Left ventricle myocardium superior (tissue), 1 donor: Measurements from ENCODE around the gene SPAAR. TPM values are rescaled to one million over a fixed set of nuclear protein-coding genes. Genes with fewer than 3 reads are reported as not detected.
"Not testable (repeated sequence)": the region's sequence is repeated elsewhere in the genome, so short reads cannot be mapped to it uniquely, and the experiment has no call there.

Experiments used
- ATAC-seq: fragments of 200-7000 bp; cut with Tn5 transposase; one replicate; pipeline ENCODE4 v1.9.1; 2020; ENCODE audit warnings: mild to moderate bottlenecking, moderate library complexity
- DNase-seq: peaks from one replicate; pipeline ENCODE4 v3.0.0-alpha.2; 2020
- intact Hi-C: fragments of 100-400 bp; cut with micrococcal nuclease; formaldehyde crosslinking; loops from one replicate; pipeline ENCODE4 v1.11.0; 2022
- total RNA-seq: library from RNA; stranded (reverse); fragmentation: NEBNext Ultra II Directional; extraction: Animal tissue kit (Norgen Biotek cat#: 25700); gene quantifications from one replicate; pipeline ENCODE4 v1.2.1, GENCODE V29; 2021
- donor health status: DM: no; HTN: yes; CAD: no; lungs with severe emphysema.

Gene SPAAR
- total RNA-seq, 1 donor from 2014 or later, result 9.8 TPM

DNA sequence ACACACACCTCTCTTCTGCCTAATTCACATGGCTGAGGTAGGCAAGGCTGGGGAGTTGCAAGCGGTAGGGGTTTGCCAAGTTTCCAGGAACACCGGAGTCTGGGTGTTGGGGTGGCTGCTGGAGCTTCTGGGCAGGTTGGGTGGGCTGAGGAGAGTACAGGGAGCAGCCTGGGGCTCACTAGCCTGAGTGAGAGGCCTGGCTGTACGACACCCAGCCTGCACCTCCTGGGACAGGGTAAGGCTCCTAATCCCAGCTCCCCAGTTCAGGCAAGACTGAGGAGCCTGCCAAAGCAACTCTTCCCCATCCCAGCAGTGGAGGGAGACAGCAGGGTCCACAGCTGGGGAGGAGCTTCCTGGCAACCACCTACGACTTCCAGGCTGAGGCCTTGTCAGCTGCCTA lies 8.0 kb downstream of the SPAAR start:
- DNase-seq (no peak), ATAC-seq (no peak)
- intact Hi-C loops, result no loop called here

DNA sequence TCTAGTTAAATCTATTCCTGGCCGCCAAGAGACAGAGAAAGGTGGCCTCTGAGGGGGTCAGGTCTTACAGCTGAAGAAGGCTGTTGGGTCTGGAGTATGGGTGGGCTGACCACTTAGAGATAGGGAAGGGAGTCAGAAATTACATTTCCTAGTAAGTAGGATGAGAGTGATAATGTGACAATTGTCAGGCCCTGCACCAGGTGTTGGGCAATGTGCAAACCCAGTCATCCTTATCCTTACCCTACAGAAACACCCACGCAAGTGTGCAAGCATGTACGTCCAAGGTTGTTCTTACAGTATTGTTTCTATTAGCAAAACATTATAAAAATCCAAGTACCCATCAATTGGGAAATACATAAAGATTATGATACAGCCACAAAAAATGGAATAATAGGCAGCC lies 9.5 kb downstream of the SPAAR start:
- intact Hi-C loops, result no loop called here
- ATAC-seq, result no peak
- DNase-seq, result no peak

DNA sequence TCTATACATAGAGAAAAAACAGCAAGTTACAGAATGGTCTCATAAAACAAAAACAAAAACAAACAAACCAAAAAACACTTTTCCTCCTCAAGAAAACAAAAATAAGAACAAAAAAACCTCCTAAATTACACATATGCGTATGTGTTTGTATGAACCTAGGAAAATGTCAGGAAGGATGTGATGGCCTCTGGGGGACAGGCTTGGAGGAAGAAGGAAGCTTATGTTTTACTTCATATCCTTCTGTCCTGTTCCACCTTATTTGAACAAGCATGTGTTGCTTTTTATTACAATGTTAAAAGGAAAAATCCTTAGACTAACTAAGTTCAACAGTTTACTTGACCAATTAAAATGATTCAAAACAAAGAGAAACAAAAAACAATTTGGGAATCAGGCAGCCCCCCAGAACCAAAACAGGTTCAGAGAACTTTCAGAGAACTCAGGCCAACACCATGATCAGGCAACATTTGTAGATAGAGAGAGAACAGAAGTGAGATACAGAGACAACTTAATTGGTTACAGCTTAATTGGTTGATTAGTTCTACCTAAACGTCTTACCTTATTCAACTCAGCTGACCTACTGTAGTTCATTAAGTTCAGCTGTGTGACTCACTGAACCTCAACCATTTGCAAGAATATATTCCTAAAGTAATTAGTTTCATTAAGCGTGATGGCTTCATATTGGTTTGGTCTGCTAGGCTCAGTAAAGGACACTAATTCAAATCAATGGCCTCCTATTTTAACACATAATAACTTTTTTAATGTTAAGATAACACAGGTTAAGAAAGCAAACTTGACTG lies 10.1 kb downstream of the SPAAR start:
- intact Hi-C loops, result no loop called here
- ATAC-seq (no peak), DNase-seq (no peak)

DNA sequence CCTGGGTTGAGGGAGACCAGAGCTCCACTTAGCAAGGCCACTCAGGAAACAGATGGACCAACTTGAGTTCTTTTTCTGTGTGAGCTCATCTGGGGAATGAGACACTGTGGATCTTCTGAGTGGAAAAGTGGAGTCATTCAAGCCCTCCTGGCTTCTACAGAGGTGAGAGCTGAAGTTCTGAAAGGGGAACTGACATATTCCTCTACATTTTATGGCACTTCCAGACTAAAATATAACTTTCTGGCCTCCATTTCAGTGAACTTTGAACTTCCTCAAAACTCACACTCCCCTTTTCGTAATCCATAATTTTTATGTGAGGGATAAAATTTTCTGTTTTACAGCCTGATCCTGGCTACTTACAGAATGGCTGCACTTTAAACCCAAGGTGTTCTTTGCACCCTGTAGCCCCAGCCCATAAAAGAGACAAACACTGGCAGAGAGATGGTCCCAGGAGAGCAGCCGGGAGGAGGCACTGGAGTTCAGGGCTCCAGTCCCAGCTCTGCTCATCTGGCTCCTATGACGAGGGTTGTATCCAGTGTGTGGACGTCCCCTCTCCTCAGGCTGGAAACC lies 10.8 kb downstream of the SPAAR start:
- DNase-seq, result no peak
- peak; percentile 17 for ATAC-seq
- intact Hi-C loops, result no loop called here

DNA sequence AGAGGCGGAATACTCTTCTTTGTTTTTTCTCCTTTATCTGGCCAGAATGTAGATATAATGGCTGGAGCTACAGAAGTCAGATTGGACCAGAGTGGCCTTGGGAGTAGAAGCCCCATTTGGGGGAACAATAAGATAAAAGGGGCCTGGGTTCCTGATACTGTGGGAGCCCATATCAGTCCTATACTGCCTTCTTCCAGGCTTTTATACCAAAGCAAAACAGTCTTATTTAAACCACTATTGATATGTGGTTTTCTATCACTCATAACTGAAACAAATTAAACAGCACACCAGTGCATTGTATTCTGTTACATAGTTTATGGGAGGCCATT lies 14.3 kb downstream of the SPAAR start:
- intact Hi-C loops, result no loop called here
- DNase-seq (no peak), ATAC-seq (no peak)

DNA sequence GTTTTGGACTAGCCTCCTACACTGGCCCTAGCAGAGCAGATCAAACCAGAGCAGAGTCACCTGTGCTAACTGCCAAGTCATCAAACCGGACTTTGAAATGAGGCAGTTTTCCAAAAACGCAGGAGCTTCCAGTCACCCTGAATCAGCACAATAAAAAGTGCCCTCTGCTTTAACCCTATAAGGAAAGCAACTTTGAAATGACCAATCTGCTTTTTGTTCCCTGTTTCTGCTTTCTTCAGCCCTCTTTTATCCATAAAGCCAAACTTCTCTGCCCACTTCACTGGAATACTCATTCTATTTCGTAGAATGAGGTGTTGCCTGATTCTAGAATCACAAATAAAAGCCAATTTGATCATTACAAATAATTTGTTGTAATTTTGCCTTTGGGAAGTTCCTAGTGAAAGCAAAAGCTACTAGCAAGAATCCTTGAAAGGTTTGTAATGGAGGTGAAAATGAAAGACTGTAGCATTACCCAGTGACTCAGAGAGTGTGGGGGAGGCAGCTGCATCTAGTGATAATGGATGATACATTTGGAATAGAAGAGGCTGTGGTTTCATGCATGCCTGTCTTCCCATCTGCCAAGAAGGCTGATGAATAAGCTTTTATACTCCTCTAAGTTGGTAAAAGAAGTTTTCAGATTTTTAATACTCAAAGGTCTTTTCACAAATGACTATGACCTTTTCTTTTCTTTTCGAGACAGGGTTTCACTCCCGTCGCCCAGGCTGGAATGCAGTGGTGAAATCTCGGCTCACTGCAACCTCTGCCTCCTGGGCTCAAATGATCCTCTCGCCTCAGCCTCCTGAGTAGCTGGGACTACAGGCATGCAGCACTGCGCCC lies 14.9 kb downstream of the SPAAR start:
- DNase-seq, result no peak
- peak; percentile 66 for ATAC-seq
- intact Hi-C loops, result no loop called here

DNA sequence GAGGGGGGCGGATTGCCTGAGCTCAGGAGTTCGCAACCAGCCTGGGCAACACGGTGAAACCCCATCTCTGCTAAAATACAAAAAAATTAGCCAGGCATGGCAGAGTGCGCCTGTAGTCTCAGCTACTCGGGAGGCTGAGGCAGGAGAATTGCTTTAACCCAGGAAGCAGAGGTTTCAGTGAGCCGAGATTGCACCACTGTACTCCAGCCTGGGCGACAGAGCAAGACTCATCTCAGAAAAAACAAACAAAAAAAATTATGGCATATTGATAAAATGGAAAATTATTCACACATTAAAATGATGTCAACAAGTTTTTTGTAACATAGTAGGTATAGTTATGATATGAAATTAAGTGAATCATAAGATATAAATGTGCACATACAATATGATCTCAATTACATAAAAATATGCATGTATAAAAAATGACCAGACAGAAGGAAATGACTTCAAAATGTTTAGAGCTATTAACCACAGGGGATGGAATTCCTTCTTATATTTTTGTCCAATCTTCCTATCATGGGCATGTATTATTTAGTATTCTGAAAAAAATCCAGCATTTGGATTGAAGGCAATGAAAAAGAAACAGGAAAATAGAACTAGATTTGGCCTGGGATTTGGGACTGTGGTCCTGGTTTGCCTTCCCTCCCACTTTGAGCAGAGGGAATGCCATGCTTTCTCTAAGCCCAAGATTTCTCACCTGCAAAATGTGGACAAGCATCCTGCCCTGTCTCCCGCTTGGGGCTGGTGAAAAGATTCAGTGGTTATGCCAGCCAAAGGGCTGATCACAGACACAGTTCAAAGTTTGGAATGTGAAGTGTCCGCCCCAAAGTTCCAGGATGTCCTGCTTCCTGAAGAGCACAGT lies 19.5 kb downstream of the SPAAR start:
- ATAC-seq (peak; percentile 54), DNase-seq (no peak)
- intact Hi-C loops, result no loop called here

DNA sequence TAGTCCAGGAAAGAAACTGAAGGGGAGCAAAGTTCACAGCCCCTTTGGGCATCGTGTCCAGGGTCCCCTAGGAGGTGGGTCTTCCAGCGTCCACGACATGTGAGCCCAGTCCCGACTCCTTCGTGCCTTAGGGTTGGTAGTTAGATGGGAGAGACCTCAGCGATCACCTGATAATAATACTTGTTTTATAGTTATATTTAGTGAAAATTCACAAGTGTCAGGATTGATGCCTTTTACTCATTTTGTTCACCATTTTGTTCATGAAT lies 20.1 kb downstream of the SPAAR start:
- no peak for ATAC-seq
- intact Hi-C loops, result no loop called here
- DNase-seq, result no peak

DNA sequence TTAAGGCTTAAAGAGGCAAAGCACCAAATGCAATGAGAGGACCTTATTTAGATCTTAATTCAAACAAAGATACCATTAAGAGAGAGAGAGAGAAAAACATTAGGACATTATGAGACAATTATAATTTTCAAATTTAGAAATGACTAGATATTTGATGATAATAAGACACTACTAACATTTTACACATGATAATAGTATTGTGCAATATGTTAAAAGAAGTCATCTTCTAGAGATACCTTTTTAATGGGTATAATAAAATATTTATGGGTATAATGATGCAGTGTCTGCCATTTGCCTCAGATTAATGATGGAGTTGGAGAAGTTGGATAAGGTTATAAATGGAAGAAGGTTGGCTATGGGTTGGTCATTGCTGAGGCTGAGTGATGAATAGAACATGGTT lies 21.2 kb downstream of the SPAAR start:
- intact Hi-C loops, result no loop called here
- DNase-seq (no peak), ATAC-seq (no peak)

DNA sequence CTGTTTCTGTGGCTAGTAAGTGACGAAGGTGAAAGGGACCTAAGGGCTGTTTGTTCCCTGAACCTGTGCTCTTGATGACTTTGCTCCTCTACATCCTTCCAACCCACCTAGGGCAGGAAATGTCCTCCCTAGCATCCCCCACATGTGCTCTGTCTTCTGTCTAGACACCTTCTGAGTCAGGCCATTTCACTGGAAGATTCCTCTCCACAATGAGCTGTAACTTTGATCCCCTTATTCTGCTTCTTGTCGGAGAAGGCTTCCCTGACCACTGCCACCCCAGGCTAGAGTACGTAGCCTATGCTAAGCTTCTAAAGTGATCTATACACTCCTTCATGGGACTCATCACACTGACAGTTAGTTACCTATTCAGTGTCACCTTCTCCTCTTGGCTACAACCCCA lies 21.7 kb downstream of the SPAAR start:
- DNase-seq, result no peak
- intact Hi-C loops, result no loop called here
- ATAC-seq, result no peak

DNA sequence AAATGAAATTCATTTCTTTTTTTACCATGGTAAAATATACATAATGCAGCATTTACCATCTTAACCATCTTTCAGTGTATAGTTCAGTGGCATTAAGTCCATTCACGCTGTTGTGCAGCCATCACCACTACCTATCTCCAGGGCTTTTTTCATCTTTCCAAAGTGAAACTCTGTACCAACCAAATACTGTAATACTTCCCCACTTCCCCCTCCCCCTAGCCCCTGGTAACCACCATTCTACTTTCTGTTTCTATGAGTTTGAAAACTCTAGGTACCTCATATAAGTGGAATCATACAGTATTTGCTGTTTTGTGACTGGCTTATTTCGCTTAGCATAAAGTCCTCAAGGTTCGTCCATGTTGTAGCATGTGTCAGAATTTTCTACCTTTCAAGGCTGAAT lies 23.4 kb downstream of the SPAAR start:
- DNase-seq (no peak), ATAC-seq (no peak)
- intact Hi-C loops, result no loop called here

DNA sequence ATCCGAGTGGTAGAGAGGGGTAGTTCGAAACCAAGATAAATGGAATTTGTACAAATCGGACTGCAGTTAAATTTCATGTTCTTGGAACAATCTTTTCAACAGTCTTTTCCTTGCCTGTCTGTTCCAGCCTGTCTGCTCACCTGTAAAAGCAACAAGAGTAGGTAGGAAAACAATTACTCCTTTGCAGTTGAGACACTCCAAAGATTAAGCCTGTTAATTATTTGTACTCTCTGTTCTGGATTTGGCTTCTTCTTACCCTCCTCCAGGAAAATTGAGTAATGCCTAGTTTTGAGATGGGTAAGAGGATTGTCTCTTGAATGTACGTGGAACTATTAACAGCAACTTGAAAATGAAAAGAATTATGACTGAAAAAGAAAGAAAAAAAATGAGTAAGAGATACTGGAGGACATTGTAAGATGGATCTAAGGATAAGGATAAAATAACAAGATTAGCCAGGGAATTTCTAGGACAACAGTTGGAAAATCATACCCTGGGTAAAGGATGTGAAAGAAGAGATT lies 24.3 kb downstream of the SPAAR start:
- intact Hi-C loops, result no loop called here
- no peak for ATAC-seq
- DNase-seq, result no peak

DNA sequence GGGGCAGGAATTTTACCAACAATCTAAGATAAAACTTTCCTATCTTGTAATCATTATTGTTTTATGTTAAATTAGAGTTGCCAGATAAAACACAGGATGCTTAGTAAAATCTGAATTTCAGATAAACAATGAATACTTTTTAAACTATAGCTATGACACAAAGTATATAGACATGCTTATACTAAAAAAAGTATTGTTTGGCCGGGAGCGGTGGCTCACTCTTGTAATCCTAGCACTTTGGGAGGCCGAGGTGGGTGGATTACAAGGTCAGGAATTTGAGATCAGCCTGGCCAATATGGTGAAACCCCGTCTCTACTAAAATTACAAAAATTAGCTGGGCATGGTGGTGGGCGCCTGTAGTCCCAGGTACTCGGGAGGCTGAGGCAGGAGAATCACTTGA lies 24.8 kb downstream of the SPAAR start:
- intact Hi-C loops, ATAC-seq, DNase-seq: not testable (repeated sequence)

DNA sequence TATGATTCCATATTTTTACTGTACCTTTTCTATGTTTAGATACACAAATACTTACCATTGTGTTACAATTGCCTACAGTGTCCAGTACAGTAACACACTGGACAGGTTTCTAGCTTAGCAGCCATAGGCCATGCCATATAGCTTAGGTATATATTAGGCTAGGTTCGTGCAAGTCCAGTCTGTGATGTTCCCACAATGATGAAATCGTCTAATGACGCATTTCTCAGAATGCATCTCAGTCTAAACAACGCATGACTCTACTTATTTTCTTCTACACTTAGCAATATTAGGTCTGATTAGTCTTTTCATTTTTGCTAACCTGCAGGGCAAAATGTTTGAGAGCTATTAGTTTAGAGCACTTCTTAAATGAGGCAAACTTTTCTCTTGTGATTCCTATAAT lies 26.0 kb downstream of the SPAAR start:
- intact Hi-C loops, result no loop called here
- DNase-seq (no peak), ATAC-seq (no peak)

DNA sequence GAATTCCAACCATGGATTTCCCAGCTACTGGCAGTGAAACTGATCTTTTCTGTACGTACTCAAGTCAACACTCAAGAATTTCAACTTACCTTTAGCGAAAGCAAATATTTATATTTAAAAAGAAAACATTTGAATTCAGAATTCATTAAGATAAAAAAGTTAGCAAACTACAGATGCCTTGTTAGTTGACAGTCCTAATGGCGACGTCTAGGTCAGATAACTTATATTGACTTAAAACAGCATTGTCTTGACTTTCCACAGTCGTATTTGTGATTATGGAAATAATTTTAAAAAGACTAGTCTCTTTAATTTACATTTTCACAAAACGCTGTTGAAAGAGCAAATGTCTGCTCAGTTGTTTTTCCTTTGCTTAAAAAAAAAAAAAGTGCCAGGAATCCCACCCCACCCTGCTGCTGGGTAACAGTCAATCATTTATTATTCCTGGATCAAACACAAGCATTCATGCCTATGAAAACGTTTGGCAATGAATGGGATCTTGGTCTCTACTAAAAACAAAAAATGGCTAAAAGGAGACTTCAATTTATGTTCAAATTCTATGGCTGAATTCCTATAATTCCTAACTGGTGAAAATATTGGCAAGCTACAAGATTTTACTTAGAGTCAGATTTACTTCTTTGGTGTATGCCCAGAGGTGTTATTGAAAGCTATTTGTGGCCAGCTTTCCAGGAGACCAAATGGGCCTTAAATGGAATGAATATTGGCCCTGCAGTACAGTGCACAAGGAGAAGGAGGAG lies 26.6 kb downstream of the SPAAR start:
- intact Hi-C loops, result no loop called here
- DNase-seq, result no peak
- ATAC-seq, result no peak

DNA sequence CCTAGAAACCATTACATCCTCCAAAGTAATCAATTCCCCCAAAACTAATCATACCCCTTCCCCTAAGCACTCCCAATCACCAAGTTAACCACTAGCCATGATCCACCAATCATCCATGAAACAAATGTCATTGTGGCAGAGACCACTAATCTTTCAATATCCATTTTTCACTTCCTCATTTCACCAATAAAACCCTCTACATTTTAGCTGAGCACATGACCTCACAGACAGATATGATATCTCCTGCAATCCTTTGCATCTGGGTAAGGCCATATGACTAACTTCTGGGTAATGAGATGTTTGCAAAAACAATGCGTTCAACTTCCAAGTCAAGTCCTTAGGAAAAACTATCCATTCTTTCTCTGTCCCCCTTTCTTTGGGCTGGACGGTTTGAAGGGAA lies 27.9 kb downstream of the SPAAR start:
- DNase-seq (no peak), ATAC-seq (no peak)
- intact Hi-C loops, result no loop called here

DNA sequence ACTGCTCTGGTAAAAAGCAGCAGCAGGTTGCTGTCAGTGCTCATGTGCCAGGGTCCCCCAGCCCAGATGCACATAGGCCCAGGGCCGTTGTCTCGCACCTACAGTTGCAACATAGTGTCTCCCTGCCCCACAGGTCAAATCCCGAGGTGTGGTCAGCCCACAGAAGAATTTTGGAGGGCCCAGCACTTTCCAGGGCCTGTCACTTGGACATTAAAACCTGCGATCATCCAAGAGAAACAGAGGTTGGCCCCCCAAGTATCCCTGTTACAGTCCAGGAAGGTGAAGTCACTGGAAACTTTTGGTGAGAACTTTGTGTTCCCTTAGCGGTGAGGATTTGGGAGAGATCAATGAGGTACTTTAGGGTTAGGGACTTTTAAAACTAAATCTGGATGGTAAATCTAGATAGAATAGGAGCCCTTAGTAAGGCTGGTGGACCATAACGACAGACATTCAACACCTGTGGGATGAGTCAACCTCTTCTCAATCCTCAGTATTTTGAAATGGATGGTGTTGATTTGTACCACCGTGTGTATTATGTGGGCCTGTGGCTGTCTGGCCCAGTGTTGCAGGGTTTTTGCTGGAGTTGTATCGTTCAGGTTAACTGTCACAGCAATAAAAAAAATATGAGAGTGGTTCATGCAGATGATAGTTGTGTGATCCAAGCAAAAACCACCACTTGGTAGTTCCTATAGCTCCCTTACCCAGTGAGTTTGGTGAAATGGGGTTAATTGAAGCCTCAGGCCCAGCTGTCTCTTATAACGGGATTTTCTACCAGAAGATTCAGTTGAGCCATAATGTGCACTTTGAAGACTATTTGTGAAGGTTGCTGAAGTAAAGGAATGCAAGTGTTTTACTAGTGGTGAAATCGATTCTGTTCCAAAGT lies 29.4 kb downstream of the SPAAR start:
- no peak for ATAC-seq
- intact Hi-C loops, result no loop called here
- DNase-seq, result no peak

DNA sequence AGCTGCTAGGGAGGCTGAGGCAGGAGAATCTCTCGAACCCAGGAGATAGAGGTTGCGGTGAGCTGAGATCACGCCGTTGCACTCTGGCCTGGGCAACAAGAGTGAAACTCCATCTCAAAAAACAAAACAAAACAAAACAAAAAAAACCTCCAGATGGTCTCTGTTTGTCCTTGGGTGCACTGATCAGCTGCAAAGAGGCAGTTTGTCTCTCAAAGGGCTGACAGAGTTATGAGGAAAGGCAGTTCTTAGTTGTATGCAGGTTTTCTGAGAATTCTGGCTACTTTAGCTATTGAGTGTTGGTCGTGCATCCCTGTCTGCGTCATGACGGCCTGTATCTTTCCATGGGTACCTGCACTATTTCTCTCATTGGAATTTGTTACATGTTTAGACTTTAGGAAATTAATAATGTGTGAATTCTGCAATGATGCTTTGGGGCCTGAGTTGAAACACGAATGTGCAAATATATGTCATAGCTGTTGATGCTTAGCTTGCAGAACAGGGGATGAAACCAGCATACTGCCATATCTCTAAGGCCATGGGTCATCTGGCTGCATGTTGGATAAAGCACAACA lies 30.5 kb downstream of the SPAAR start:
- intact Hi-C loops, result no loop called here
- ATAC-seq, result no peak
- DNase-seq, result no peak
